ENCODE measurements around the gene HCFC1.

Gene HCFC1

DNA sequence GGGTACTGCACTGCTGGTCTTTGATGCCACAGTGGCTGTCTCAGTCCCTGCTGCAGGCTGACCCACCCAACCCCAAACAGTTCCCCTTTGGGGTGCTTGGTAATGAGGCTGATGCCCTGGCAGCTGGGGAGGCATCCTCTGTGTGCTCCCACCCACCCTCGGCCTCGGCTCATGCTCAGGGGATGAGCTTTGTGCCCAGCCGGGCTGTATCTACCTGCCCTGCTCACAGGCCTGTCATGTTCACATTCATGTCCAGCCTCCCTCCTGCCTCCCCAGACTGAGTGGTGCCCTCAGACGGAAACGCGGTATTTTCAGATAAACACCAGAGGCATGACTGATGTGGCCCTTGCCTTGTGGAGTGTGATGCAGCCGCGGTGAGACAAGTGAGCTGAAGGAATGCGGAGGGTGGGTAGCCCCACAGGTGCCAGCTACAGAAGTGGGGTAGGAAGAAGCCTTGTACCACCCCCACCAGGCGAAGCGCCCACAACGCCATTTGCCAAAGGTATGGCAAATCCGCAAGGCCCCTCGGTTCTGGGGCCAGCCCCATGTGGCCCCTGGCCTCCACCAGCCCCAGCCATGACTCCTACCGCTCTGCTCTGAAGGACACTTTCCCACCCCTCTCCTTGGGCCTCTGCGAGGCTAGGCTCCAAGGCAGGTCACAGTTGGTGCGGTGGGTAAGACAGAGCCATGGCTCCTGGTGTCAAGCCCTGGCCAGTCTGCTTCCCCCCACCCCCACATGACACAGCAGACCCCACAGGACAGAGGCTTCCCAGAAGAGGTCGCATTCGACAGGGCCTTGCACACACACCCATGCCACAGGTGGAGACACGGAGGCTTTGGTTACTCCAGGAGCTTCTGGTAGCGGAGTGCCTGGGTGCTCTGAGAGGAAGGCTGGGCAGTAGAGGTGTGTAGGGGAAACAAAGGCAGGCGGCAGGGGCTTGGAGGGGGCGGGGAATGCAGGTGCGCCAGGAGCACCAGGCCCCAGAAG, 25.4 kb downstream of the HCFC1 start:
- DNase-seq (ENCODE audit: extremely low spot score, insufficient read length, low read depth) (no peak), FAIRE-seq (no peak)

DNA sequence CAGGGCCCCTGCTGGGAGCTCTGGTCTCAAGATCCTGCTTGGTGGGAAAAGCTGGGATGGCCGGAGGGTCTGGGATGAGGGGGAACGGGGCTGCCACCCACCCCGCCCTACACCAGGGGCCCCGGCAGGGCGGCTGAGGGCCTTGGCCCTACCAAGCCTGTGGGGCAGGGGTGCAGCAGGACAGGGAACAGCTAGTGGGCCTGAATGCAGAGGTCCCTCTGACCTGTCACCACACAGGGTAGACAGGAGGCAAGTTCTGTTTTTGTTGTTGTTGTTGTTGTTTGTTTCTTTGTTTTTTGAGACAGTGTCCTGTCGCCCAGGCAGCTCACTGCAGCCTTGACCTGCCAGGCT, 26.8 kb downstream of the HCFC1 start:
- no peak for FAIRE-seq

DNA sequence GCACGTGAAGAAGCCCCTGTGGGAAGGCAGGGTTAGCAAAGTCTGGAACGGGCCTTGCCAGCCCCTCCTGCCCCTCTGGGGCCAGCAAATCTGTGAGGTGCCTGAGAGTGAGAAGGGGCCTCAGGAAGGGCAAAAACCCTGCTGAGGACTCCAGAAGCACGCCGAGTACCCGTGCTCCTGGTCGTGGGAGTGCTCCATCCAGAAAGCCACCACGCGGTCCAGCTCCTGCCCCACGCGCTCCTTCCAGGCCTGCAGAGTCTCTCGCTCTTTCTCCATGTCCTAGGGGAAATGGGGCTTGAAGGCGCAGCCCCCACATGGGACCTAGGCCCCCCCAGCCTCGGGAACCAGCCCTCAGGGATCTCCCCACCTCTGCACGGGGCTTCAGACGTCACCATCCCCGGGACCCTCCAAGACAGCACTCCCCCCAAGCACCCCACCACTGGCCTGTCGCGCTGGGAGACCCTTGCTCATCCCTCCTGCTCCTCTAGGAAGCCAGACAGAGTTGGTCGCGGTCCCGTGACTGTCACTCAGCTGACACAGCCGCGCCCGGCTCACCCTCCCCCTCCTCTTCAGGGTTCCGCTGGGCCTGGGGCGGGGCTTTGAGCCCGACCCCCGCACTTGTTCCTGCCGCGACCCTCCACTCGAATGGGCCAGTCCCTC, 27.3 kb downstream of the HCFC1 start, which contains the start of gene RENBP:
Gene RENBP (minus strand): TSS at position 504 of the 660 bp plus-strand sequence. CDS start 33 bp downstream, at position 471.
- peak; percentile 66 for FAIRE-seq
- DNase-seq (ENCODE audit: extremely low spot score, insufficient read length, low read depth): no peak

More for the DNA sequence above, 26.8 kb downstream of the HCFC1 start:
- no peak for DNase-seq (ENCODE audit: extremely low spot score, insufficient read length, low read depth)

DNA sequence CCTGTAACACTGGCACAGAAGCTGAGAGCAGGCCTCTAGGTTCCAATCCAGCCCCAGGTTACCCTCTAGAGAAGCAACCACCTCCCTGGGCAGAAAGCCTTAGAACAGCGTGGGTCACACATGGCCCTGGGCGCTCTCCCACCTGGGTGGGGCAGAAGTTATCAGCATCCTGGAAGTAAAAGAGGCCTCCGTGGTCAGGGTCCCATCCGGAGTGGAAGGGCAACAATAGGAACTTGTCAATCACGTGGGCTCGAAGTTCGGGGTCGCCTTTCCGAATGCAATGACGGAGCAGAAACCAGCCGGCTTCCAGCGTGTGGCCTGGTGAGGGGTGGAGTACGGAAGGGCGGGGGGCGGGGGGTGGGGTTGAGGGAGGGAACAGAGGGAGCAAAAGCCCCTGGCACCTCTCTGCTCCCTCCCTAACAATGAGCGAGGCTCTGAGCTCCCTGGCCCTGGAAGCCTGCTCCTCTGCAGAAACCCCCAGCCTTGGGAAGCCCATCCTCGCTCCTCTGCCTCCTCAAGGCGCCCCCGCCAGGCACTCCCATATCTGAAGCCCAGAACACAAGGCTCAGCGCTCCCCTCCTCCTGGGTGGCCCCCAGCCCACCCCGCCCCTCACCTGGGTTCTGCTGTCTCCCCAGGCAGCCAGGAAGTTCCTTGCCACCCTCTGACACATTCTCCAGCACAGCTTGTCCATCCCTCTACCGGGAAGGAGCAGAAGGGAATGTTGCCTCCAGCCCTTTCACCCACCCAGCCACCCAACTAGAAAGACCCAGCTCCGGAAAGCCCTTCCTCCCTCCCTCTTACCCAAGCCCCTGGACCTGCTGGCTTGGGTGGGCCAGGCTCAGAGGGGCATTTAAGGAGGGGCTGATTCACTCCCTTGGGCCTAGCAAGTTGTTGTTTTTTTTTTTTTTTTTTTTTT, 30.0 kb downstream of the HCFC1 start:
- FAIRE-seq (no peak), DNase-seq (ENCODE audit: extremely low spot score, insufficient read length, low read depth) (no peak)

DNA sequence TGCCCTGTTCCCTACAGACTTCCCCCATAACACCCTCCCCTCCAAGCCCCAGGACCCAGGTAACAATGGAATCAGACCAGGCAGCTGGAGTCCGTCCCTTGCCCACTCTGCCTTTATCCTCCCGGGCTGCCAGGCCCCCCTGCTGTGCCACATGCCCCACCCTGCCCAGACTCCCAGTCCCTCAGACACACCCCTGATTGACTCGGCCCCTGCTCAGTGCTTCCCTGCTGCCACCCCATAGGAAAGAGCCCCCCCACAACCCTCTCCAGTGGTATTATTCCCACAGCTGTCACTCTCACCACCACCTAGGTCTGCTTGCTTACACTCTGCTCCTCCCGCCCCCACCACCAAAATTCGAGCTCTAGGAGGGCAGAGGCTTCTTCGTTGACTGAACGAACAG, 32.0 kb downstream of the HCFC1 start:
- DNase-seq (ENCODE audit: extremely low spot score, insufficient read length, low read depth): no peak
- FAIRE-seq: no peak

- no peak for DNase-seq (ENCODE audit: extremely low spot score, insufficient read length, low read depth)
- no peak for FAIRE-seq
Observed at GRCh38 chrX:153938226-153938786, 33.3 kb downstream of the HCFC1 start.

- FAIRE-seq (no peak), DNase-seq (ENCODE audit: extremely low spot score, insufficient read length, low read depth) (no peak)
Observed at GRCh38 chrX:153937056-153937455, 34.6 kb downstream of the HCFC1 start.

- FAIRE-seq (no peak), DNase-seq (ENCODE audit: extremely low spot score, insufficient read length, low read depth) (no peak)
Observed at GRCh38 chrX:153935326-153935851, 36.2 kb downstream of the HCFC1 start.

DNA sequence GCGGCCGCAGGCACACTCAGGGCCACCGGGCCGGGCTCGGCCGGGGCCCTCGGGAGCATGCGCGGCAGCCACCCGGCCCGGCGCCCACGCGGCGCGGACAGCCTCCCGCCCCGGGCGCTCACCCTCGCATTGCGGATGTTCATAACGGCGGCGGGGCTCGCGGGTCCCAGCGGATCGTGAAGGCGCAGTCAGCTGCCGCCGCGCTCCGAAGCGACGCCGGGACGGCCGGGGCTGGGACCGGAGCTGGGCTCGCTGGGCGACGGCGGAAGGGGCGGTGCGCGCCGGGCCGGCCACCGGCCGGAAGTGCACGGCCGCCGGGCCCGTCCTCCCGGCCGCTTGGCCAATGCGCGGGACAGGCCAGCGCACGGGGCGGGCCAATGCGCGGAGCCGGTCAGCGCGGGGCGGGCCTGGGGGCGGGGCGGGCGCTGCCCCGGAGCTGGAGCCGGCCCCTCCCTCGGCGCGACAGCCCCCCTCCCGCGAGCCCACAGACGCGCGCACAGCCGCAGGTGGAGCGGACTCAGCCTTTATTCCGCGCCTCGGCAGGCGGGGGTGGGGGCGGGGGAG, 36.8 kb downstream of the HCFC1 start, which contains the start of gene NAA10:
Gene NAA10 (minus strand): TSS at position 276 of the 564 bp plus-strand sequence. CDS start 133 bp downstream, at position 143.
- DNase-seq (ENCODE audit: extremely low spot score, insufficient read length, low read depth) (peak; percentile 63), FAIRE-seq (peak; percentile 83)

- FAIRE-seq: no peak
- no peak for DNase-seq (ENCODE audit: extremely low spot score, insufficient read length, low read depth)
Observed at GRCh38 chrX:153934148-153934761, 37.4 kb downstream of the HCFC1 start.

DNA sequence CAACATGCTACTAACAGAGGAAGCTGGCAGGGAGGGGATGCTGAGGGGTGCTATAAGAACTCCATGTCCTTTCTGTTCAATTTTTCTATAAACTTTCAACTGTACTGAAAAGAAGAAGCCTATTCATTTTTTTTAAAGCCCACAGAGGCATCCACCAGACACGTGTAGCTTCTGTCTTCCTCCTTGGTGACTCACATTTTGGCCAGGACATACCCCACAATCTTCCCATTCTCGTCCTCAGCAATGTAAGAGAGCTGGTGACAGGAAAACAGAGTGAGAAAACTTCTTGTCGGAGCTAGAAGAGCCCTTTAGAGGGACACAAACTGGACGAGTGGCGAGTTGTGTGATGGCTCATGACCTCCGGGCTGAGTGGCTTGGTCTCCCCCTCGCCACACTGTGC, 37.9 kb downstream of the HCFC1 start:
- DNase-seq (ENCODE audit: extremely low spot score, insufficient read length, low read depth): no peak
- FAIRE-seq: no peak

- no peak for FAIRE-seq
- no peak for DNase-seq (ENCODE audit: extremely low spot score, insufficient read length, low read depth)
Observed at GRCh38 chrX:153932220-153932915, 39.2 kb downstream of the HCFC1 start.

DNA sequence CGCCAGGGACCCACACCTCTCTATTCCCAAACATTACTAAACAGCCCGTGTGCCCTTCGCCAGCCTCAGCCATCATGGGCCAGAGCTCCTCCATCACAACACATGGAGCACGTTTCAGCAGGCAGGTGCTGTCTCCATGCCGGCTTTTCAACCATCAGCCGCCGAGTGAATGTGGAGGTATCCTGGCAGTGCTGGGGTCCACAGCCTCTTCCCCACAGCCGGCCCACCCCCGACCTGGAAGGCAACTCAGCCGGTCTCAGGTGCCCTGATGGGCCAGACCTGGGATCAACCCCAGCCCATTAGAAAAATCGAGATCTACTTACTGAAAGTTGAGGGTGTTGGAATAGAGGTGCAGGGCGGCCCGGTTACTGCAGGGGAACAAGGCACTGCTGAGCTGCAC, 39.9 kb downstream of the HCFC1 start:
- no peak for DNase-seq (ENCODE audit: extremely low spot score, insufficient read length, low read depth)
- FAIRE-seq: no peak

DNA sequence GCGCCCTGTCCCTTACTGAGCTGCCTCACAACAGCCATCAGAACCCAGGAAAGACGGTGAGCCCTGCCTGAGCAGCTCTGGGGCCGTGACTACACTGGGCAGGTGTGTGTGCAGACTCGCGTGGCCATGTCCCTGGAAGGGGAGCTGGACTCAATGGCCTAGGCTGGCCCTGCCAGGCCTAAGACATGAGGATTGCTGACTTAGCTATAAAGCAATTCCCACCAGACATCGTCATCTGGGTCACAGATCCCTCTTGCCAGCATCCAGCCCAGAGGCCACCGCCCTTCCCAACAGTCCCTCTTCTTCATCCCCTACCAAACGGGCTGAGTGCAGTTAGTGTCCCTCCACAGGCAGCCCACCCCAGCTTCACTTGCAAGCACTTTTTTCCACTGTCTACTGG, 40.5 kb downstream of the HCFC1 start:
- FAIRE-seq: no peak
- no peak for DNase-seq (ENCODE audit: extremely low spot score, insufficient read length, low read depth)

DNA sequence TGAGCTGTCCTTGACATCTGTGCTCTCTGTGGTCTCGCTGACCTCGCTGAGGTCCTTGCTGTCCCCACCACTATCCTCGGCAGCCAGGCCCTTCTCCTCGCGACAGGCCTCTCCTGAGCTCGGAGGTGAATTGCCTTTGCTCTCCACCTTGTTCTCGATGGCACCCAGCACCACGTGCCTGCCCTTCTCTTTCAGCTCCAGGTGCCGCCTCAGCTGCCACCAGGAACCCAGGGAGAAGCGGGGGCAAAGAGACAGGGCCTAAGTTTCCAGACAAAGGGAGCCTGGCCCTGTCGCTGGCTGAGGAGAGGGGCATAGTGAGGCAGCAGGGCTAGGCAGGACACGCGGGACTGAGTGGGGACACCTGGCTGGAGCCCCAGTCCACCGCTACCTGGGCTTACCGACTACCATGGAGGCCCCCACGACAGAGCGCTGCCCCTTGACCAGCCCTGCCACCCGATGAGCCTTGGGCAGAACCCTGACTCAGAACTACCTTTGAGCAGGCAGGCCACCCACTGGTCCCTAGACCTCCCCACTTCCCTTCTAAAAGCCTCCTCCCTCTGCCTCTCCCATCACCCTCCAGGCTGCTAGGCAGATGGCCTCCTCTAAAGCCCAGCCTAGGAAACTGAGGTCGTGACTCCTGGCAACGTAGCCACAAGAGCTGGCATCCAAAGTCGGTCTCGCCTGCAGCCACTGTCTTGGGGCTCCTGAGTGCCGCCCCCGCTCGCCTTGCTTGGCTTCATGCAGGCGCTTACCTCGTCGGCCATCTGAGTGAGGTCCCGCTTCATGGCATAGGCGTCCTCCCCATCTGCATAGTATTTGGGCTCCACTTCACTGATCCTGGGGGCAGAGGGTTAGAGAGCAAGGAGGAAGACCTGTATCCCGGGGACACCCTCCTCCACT, 41.4 kb downstream of the HCFC1 start:
- no peak for FAIRE-seq
- no peak for DNase-seq (ENCODE audit: extremely low spot score, insufficient read length, low read depth)

- DNase-seq (ENCODE audit: extremely low spot score, insufficient read length, low read depth) (no peak), FAIRE-seq (no peak)
Observed at GRCh38 chrX:153929576-153929975, 42.0 kb downstream of the HCFC1 start.

- DNase-seq (ENCODE audit: extremely low spot score, insufficient read length, low read depth) (no peak), FAIRE-seq (peak; percentile 38)
Observed at GRCh38 chrX:153928846-153929245, 42.8 kb downstream of the HCFC1 start.

Data from GM18507 (cell line).